SK-N-SH (cell line): Measurements from ENCODE around the gene FAM107A.

Source experiments
- CHD2 ChIP-seq: fragments of 150-350 bp; IDR thresholded peaks from 2 replicates; pipeline ENCODE4 v1.6.1; 2018; ENCODE audit warnings: low read length; ENCODE audit not compliant: partially characterized antibody
- EZH2phosphoT487 ChIP-seq: fragments of 200-600 bp; sonication (generic); IDR thresholded peaks from 2 replicates; pipeline ENCODE4 v1.6.1; 2017; ENCODE audit warnings: low read depth, mixed run types, mild to moderate bottlenecking, antibody characterized with exemption, moderate library complexity, borderline replicate concordance
- FOXM1 ChIP-seq: IDR thresholded peaks from 2 replicates; pipeline ENCODE4 v1.4.0; 2012; ENCODE audit warnings: low read depth, mild to moderate bottlenecking
- JUND ChIP-seq: IDR thresholded peaks from 2 replicates; pipeline ENCODE4 v1.4.0; 2012
- MXI1 ChIP-seq: IDR thresholded peaks from 2 replicates; pipeline ENCODE4 v1.6.1; 2012; ENCODE audit warnings: mild to moderate bottlenecking, low read depth, low read length, improper control_type of control experiment
- NFIC ChIP-seq: IDR thresholded peaks from 2 replicates; pipeline ENCODE4 v1.4.0; 2012; ENCODE audit warnings: borderline replicate concordance
- PBX3 ChIP-seq: IDR thresholded peaks from 2 replicates; pipeline ENCODE4; 2012
- POLR2AphosphoS5 ChIP-seq: IDR thresholded peaks from 2 replicates; pipeline ENCODE4 v1.6.1; 2012; ENCODE audit warnings: low read depth, low read length
- RFX5 ChIP-seq: IDR thresholded peaks from 2 replicates; pipeline ENCODE4 v1.6.1; 2012; ENCODE audit warnings: mild to moderate bottlenecking, improper control_type of control experiment, low read length
- RXRA ChIP-seq: IDR thresholded peaks from 2 replicates; pipeline ENCODE4 v1.4.0; 2012; ENCODE audit warnings: low read depth, mild to moderate bottlenecking, borderline replicate concordance
- YY1 ChIP-seq: IDR thresholded peaks from 2 replicates; pipeline ENCODE4 v1.4.0; 2012; ENCODE audit warnings: low read depth, mild to moderate bottlenecking
- TF ChIP-seq, protein P1 (sequence below): fragments of 200-600 bp; sonication (generic); IDR thresholded peaks from 2 replicates; pipeline ENCODE4 v1.6.1; 2017; ENCODE audit warnings: antibody characterized with exemption, mild to moderate bottlenecking, moderate library complexity
- TF ChIP-seq, protein P2 (sequence below): IDR thresholded peaks from 2 replicates; pipeline ENCODE4 v1.4.0; 2012; ENCODE audit warnings: low read depth

DNA sequence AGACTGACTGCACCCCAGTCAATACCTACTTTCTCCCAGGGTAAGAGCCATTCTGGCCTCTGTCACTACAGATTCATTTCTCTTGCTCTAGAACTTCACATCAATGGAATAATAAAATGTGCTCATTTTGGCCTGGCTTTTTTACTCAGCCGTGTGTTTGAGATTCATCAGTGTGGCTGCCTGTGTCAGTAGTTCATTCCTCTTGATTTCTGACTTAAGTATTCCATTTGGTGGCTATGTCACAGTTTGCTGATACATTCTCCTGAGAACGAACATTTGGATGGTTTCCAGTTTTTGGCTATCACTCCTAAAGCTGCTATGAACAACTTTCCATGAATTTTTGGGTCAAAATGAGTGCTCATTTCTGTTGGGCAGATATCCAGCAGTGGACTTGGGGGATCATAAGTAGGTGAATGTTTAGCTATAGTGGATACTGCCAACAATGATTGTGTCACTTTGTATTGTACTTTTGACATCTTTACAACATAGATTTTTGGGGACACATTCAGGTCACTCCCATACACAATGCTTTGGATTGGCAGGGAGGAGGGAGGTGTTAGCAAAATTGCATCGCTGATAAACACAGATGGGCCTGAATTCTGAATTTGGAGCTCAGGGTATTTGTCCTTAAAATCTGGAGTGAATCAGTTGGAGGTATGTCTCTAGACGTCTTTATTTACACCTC, 19.8 kb upstream of the FAM107A start:
- TF ChIP-seq FOXM1 (no peak), RFX5 (no peak), EZH2phosphoT487 (no peak), PBX3 (no peak), YY1 (no peak), POLR2AphosphoS5 (no peak), CHD2 (no peak), JUND (no peak), RXRA (no peak), NFIC (no peak), MXI1 (no peak)
- TF ChIP-seq, protein P1, sequence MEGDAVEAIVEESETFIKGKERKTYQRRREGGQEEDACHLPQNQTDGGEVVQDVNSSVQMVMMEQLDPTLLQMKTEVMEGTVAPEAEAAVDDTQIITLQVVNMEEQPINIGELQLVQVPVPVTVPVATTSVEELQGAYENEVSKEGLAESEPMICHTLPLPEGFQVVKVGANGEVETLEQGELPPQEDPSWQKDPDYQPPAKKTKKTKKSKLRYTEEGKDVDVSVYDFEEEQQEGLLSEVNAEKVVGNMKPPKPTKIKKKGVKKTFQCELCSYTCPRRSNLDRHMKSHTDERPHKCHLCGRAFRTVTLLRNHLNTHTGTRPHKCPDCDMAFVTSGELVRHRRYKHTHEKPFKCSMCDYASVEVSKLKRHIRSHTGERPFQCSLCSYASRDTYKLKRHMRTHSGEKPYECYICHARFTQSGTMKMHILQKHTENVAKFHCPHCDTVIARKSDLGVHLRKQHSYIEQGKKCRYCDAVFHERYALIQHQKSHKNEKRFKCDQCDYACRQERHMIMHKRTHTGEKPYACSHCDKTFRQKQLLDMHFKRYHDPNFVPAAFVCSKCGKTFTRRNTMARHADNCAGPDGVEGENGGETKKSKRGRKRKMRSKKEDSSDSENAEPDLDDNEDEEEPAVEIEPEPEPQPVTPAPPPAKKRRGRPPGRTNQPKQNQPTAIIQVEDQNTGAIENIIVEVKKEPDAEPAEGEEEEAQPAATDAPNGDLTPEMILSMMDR = no peak
- TF ChIP-seq, protein P2, sequence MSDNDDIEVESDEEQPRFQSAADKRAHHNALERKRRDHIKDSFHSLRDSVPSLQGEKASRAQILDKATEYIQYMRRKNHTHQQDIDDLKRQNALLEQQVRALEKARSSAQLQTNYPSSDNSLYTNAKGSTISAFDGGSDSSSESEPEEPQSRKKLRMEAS = no peak
